Measurements from ENCODE around the gene SRP19.

GRCh38 chr5:112844489-112844888, 16.6 kb upstream of the SRP19 start:
- TF ChIP-seq POLR2AphosphoS5 (IDR thresholded peaks at IDR 0.05) (no peak), CTCF (IDR thresholded peaks at IDR 0.05 in 8 of 11, conservative IDR thresholded peaks at IDR 0.05 in 3 of 11) (no peak), POLR2A (IDR thresholded peaks at IDR 0.05) (no peak)
